Body of pancreas (tissue), 4 donors: ENCODE results near the gene ABCB8. TPM values are rescaled to one million over a fixed set of nuclear protein-coding genes. Genes with fewer than 3 reads are reported as not detected.

Experiments
- ATAC-seq: fragments of 150-250 bp; one replicate; pipeline ENCODE4 v1.9.1; 2016
- DNase-seq, 4 donors: peaks; one replicate each; pipeline ENCODE4 v3.0.0-alpha.2; 2019
- H3K27ac ChIP-seq, 4 donors: fragments of 200-600 bp; sonication (generic); 1 replicate in 3 of 4; 2 replicates in 1 of 4; pipeline versions ENCODE4 v1.5.1 to v1.6.1; 2016 to 2019; ENCODE audit warnings: mild to moderate bottlenecking in 1 of 4, mixed read lengths in 1 of 4, moderate library complexity in 1 of 4
- H3K27me3 ChIP-seq, 2 donors: fragments of 200-600 bp; sonication (generic); one replicate each; pipeline ENCODE4 v1.6.0; 2016; ENCODE audit warnings: mild to moderate bottlenecking in 1 of 2
- H3K36me3 ChIP-seq, 2 donors: fragments of 200-600 bp; sonication (generic); replicated peaks in 1 of 2; 2 replicates each; pipeline ENCODE4 v1.5.1; 2016; ENCODE audit warnings: low read depth in 2 of 2; ENCODE audit not compliant: insufficient read depth in 1 of 2
- H3K4me1 ChIP-seq: fragments of 200-600 bp; sonication (generic); one replicate; pipeline ENCODE4 v1.6.0; 2016
- H3K4me3 ChIP-seq, 2 donors: fragments of 200-600 bp; sonication (generic); 1 replicate in 1 of 2; 2 replicates in 1 of 2; pipeline ENCODE4 v1.5.1; 2016 to 2019
- H3K9me3 ChIP-seq, 3 donors: fragments of 200-600 bp; sonication (generic); 1 replicate in 2 of 3; 2 replicates in 1 of 3; pipeline ENCODE4 v1.5.1; 2016
- CTCF ChIP-seq, 7 experiments: fragments of 450-650 bp in 4 of 7; fragments of 200-600 bp in 3 of 7; sonication (generic) in 3 of 7; IDR thresholded peaks; one replicate each; pipeline ENCODE4 v1.5.1; 2016 to 2019; ENCODE audit warnings: antibody characterized with exemption in 7 of 7
- POLR2A ChIP-seq, 3 donors: fragments of 450-650 bp; IDR thresholded peaks; one replicate each; pipeline ENCODE4 v1.6.1; 2016; ENCODE audit warnings: antibody characterized with exemption in 3 of 3, mild to moderate bottlenecking in 2 of 3
- WGBS, 2 donors: methylation state at CpG; one replicate each; pipeline ENCODE4 v1.1.5; 2017; 5-methylcytosine and 5-hydroxymethylcytosine counted together
- intact Hi-C: fragments of 100-400 bp; cut with DNase I; formaldehyde crosslinking; loops from one replicate; pipeline ENCODE4 v1.15.1; 2023
- total RNA-seq, 2 donors: library from RNA; depleted of rRNA; stranded (reverse); fragments of >200 nt; gene quantifications; one replicate each; pipeline ENCODE4 v1.1.0, GENCODE V29; 2016

The ABCB8 gene
- total RNA-seq, 2 donors from 2014 or later = 8.8 to 39.6 TPM

GRCh38 chr7:151014950-151015349 lies 13.3 kb upstream of the ABCB8 start:
- ATAC-seq (no peak), DNase-seq (no peak)
- WGBS, 2 donors = 80 to 82% methylated on average over 8 of the region's 8 CpGs
- Histone ChIP-seq H3K36me3 (no peaks in the 10 kb centered on the region), H3K9me3 (no peaks in the 10 kb centered on the region), H3K27me3 (peaks cover 0 to 23% of the 10 kb centered on the region in 2 donors), H3K4me3 (no peak overlapping the region), H3K4me1 (peaks cover 31% of the 10 kb centered on the region), H3K27ac (no peak overlapping the region)
- TF ChIP-seq POLR2A (IDR thresholded peaks at IDR 0.05) (no peak), CTCF (IDR thresholded peaks at IDR 0.05) (no peak)
- intact Hi-C loops = no loop called here

GRCh38 chr7:151015967-151016366 lies 12.3 kb upstream of the ABCB8 start:
- intact Hi-C loops = no loop called here
- no peak overlapping the region for H3K27ac ChIP-seq
- peaks cover 0 to 23% of the 10 kb centered on the region in 2 donors for H3K27me3 ChIP-seq
- TF ChIP-seq POLR2A (IDR thresholded peaks at IDR 0.05) = no peak
- no peak for DNase-seq
- H3K36me3 ChIP-seq = no peaks in the 10 kb centered on the region
- 81 to 92% methylated on average over 4 to 5 of the region's 5 CpGs for WGBS, 2 donors
- H3K9me3 ChIP-seq = no peaks in the 10 kb centered on the region
- ATAC-seq = no peak
- H3K4me3 ChIP-seq = no peak overlapping the region
- H3K4me1 ChIP-seq = peaks cover 31% of the 10 kb centered on the region

- intact Hi-C loops = no loop called here
- no peak for ATAC-seq
- WGBS, 2 donors = 77 to 86% methylated on average over 6 to 8 of the region's 8 CpGs
Measured at GRCh38 chr7:151016505-151016904, 11.7 kb upstream of the ABCB8 start.

GRCh38 chr7:151016942-151017341 lies 11.3 kb upstream of the ABCB8 start:
- intact Hi-C loops = no loop called here
- Histone ChIP-seq H3K4me3 (no peak overlapping the region), H3K27me3 (peaks cover 0 to 23% of the 10 kb centered on the region in 2 donors), H3K27ac (no peak overlapping the region), H3K9me3 (no peaks in the 10 kb centered on the region), H3K36me3 (no peaks in the 10 kb centered on the region), H3K4me1 (peaks cover 31% of the 10 kb centered on the region)
- 78 to 82% methylated on average over 9 to 15 of the region's 15 CpGs for WGBS, 2 donors
- ATAC-seq = no peak
- DNase-seq = no peak
- TF ChIP-seq CTCF (IDR thresholded peaks at IDR 0.05) = no peak
- no peak for TF ChIP-seq POLR2A (IDR thresholded peaks at IDR 0.05)

More at GRCh38 chr7:151016505-151016904, 11.7 kb upstream of the ABCB8 start:
- TF ChIP-seq POLR2A (IDR thresholded peaks at IDR 0.05) (no peak), CTCF (IDR thresholded peaks at IDR 0.05) (no peak)
- Histone ChIP-seq H3K27me3 (peaks cover 0 to 23% of the 10 kb centered on the region in 2 donors), H3K9me3 (no peaks in the 10 kb centered on the region), H3K4me3 (no peak overlapping the region), H3K4me1 (peaks cover 31% of the 10 kb centered on the region), H3K36me3 (no peaks in the 10 kb centered on the region), H3K27ac (no peak overlapping the region)
- DNase-seq = no peak

GRCh38 chr7:151017370-151017952 lies 10.8 kb upstream of the ABCB8 start:
- intact Hi-C loops = no loop called here
- H3K27ac ChIP-seq = no peak overlapping the region
- no peak overlapping the region for H3K4me3 ChIP-seq
- DNase-seq (no peak), ATAC-seq (no peak)
- 38 to 40% methylated on average over 13 of the region's 13 CpGs for WGBS, 2 donors
- H3K4me1 ChIP-seq = peaks cover 31% of the 10 kb centered on the region
- H3K9me3 ChIP-seq = no peaks in the 10 kb centered on the region
- TF ChIP-seq CTCF (IDR thresholded peaks at IDR 0.05) (no peak), POLR2A (IDR thresholded peaks at IDR 0.05) (no peak)
- H3K27me3 ChIP-seq = peaks cover 0 to 23% of the 10 kb centered on the region in 2 donors
- no peaks in the 10 kb centered on the region for H3K36me3 ChIP-seq
